Muscle of leg (tissue), 16 donors: ENCODE measurements around the gene BRIP1. TPM values are rescaled to one million over a fixed set of nuclear protein-coding genes. Genes with fewer than 3 reads are reported as not detected.
A peak's percentile ranks its signal among the peaks of the same experiment; 100 is the strongest.
"Not testable (repeated sequence)": the region's sequence is repeated elsewhere in the genome, so short reads cannot be mapped to it uniquely, and the experiment has no call there.

Experiments used
- DNase-seq: peaks from one replicate; pipeline ENCODE4 v3.0.0; 2013
- H3K27ac ChIP-seq: one replicate; pipeline ENCODE4 v1.5.1; 2013; ENCODE audit warnings: mild to moderate bottlenecking, low read length, control low read depth
- H3K27me3 ChIP-seq: one replicate; pipeline ENCODE4 v1.6.1; 2013; ENCODE audit warnings: low read length; ENCODE audit not compliant: control insufficient read depth, insufficient read depth
- H3K36me3 ChIP-seq: one replicate; pipeline ENCODE4 v1.6.1; 2013; ENCODE audit warnings: low read length; ENCODE audit not compliant: control insufficient read depth, insufficient read depth
- H3K4me1 ChIP-seq: one replicate; pipeline ENCODE4 v1.6.1; 2013; ENCODE audit warnings: low read length; ENCODE audit not compliant: control insufficient read depth, insufficient read depth
- H3K4me3 ChIP-seq: one replicate; pipeline ENCODE4 v1.5.1; 2013; ENCODE audit warnings: low read length, control low read depth
- H3K9me3 ChIP-seq: replicated peaks from 2 replicates; pipeline ENCODE4 v1.6.1; 2013; ENCODE audit warnings: low read depth, low read length; ENCODE audit not compliant: control insufficient read depth
- WGBS: methylation state at CpG from one replicate; pipeline ENCODE4 v1.1.5; 2013; ENCODE audit warnings: missing lambda C conversion rate; ENCODE audit not compliant: insufficient coverage; 5-methylcytosine and 5-hydroxymethylcytosine counted together
- long read RNA-seq, 11 donors: transcript quantifications; one replicate each; lab custom pipeline, GENCODE V29; 2026
- polyA plus RNA-seq, 8 donors: library from polyadenylated mRNA; unstranded; fragments of 120-200 nt; gene quantifications; one replicate each; pipeline versions ENCODE4 v1.2.1 to v1.2.3, GENCODE V29; 2013; ENCODE audit warnings: inconsistent platforms in 1 of 8, low replicate concordance in 1 of 8; ENCODE audit not compliant: insufficient read length in 8 of 8, insufficient read depth in 1 of 8
- total RNA-seq: library from RNA; stranded (reverse); fragments of 120-200 nt; gene quantifications from one replicate; pipeline ENCODE4 v1.2.4, GENCODE V29; 2013

The BRIP1 gene
- 5.1 TPM for total RNA-seq
- polyA plus RNA-seq, result 1 to 10 TPM; 3.0 to 7.3 (median 4.4) TPM
- long read RNA-seq, donor 1, result 0 reads
- long read RNA-seq, donor 2, result 0 reads
- long read RNA-seq, donor 3, result 0 reads
- long read RNA-seq, donor 4, result 0 reads
- long read RNA-seq, donor 5, result 0 reads
- long read RNA-seq, donor 6, result 0 reads
- long read RNA-seq, donor 7, result 0 reads
- long read RNA-seq, donor 8, result 0 reads
- long read RNA-seq, donor 9, result 0 reads
- long read RNA-seq, donor 10, result 0 reads
- long read RNA-seq, donor 11, result 0 reads

- Histone ChIP-seq H3K36me3 (no peaks in the 10 kb centered on the region), H3K27me3 (no peaks in the 10 kb centered on the region), H3K9me3 (no peaks in the 10 kb centered on the region), H3K4me1 (peaks cover 3% of the 10 kb centered on the region), H3K27ac (peak within 1 kb of the TSS; percentile 92), H3K4me3 (peak within 1 kb of the TSS; percentile 90)
- WGBS, result 1% methylated on average over 28 of the region's 43 CpGs
- peak; percentile 98 for DNase-seq
Measured at GRCh38 chr17:61862975-61863800, at the start of gene BRIP1. TSS of gene BRIP1 (minus strand) at chr17:61863528. CDS start at chr17:61861539, 1,989 bp downstream.

DNA sequence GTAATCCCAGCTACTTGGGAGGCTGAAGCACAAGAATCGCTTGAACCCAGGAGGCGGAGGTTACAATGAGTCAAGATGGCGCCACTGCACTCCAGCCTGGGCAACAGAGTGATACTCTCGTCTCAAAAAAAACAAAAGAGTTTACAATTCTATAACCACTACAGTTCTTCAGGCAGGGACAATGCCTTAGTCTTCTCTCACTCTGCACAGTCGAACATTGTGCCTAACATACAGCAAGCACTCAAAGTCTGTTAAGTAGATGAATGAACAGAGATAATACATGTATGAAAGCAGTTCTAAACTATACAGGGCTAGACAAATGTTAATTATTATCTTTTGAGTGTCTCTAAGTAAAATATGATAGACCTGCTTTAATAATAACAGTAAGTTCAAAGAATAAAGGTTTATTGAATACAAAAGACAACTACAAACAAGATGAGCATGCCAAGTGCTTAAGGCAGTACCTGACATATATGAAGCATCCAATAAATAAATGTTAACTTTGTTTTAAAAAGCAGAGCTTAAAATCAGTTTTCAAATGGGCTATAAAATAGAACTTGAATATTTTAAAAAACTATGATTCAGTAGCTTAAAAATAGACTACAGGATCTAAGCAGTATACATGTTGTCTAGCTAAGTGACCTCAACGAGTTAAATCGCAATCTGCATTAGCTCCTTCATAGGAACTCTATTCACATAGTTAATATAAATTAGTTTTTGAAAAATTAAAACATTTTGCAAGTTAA, 45.1 kb upstream of the BRIP1 start:
- Histone ChIP-seq H3K4me1 (no peaks in the 10 kb centered on the region), H3K4me3 (no peak overlapping the region), H3K9me3 (no peaks in the 10 kb centered on the region), H3K27me3 (no peaks in the 10 kb centered on the region), H3K27ac (no peak overlapping the region), H3K36me3 (peaks cover 21% of the 10 kb centered on the region)
- no peak for DNase-seq
- WGBS, result no CpG with 5 or more reads among the region's 7 CpGs

- H3K4me3 ChIP-seq, result no peak overlapping the region
- H3K36me3 ChIP-seq, result peaks cover 29% of the 10 kb centered on the region
- DNase-seq, result no peak
- no peaks in the 10 kb centered on the region for H3K27me3 ChIP-seq
- H3K27ac ChIP-seq, result no peak overlapping the region
- no peaks in the 10 kb centered on the region for H3K4me1 ChIP-seq
- H3K9me3 ChIP-seq, result no peaks in the 10 kb centered on the region
- WGBS, result 70% methylated on average over 2 of the region's 5 CpGs
Measured at GRCh38 chr17:61907361-61907760, 44.0 kb upstream of the BRIP1 start.

- H3K27ac ChIP-seq, result no peak overlapping the region
- H3K27me3 ChIP-seq, result no peaks in the 10 kb centered on the region
- peaks cover 37% of the 10 kb centered on the region for H3K36me3 ChIP-seq
- H3K4me1 ChIP-seq, result no peaks in the 10 kb centered on the region
- WGBS, result no CpG with 5 or more reads among the region's 5 CpGs
- no peak overlapping the region for H3K4me3 ChIP-seq
- no peak for DNase-seq
- no peaks in the 10 kb centered on the region for H3K9me3 ChIP-seq
Measured at GRCh38 chr17:61904094-61904710, 40.9 kb upstream of the BRIP1 start.

DNA sequence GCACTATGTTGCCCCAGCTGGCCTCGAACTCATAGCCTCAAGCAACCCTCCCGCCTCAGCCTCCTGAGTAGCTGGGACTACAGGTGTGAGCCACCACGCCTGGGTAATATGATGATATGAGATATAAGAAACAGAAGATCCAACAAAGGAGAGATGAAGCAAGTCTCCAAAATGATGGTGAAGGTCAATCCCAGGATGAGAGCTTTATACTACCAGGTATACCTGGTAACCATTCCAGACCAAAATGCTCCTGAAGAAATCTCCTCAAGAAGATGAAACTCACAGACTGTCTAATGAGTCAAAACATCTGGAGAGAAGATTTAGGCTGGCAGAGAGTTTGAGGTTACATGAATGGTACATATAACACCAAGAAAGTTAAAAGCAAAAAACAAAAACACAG, 39.9 kb upstream of the BRIP1 start:
- Histone ChIP-seq H3K4me3 (no peak overlapping the region), H3K4me1 (no peaks in the 10 kb centered on the region), H3K9me3 (no peaks in the 10 kb centered on the region), H3K36me3 (peaks cover 37% of the 10 kb centered on the region), H3K27ac (no peak overlapping the region), H3K27me3 (no peaks in the 10 kb centered on the region)
- no peak for DNase-seq
- no CpG with 5 or more reads among the region's 3 CpGs for WGBS

DNA sequence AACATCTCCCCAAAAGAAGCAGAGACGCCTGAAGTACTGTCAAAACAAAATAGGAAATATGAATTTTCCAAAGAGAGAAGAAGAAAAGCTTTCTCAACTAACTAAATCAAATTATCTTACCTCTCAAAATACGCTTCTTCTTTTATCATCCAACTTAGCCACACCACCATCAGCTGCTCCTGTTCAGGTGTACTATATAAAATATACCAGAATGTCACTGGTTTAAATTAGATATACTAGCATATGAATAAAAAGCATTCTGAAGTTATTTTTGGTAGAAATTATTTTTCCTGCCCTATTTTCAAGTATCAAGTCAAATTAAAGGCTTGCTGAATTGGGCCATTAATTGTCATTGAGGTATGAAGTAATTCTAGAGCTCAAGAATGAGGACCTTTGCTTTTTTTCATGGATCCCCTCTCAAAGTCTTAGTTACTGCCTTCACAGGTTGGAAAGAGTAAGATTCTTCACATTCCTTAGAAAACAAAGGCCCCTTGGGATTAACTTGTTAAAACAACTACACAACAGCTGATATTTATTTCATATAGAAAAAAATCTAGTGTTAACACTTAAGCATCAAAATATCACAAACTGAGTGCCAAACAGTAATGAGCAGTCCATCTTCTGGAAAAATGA, 34.3 kb upstream of the BRIP1 start:
- DNase-seq, result no peak
- no CpG with 5 or more reads among the region's 2 CpGs for whole genome bisulfite sequencing
- Histone ChIP-seq H3K27me3 (no peaks in the 10 kb centered on the region), H3K4me3 (no peak overlapping the region), H3K27ac (no peak overlapping the region), H3K4me1 (no peaks in the 10 kb centered on the region), H3K9me3 (no peaks in the 10 kb centered on the region), H3K36me3 (peaks cover 22% of the 10 kb centered on the region)

GRCh38 chr17:61895391-61895790, 32.1 kb upstream of the BRIP1 start:
- H3K4me3 ChIP-seq, result no peak overlapping the region
- H3K36me3 ChIP-seq, result peaks cover 11% of the 10 kb centered on the region
- DNase-seq, result no peak
- H3K9me3 ChIP-seq, result no peaks in the 10 kb centered on the region
- H3K27ac ChIP-seq, result no peak overlapping the region
- whole genome bisulfite sequencing, result no CpG with 5 or more reads among the region's 2 CpGs
- H3K27me3 ChIP-seq, result no peaks in the 10 kb centered on the region
- H3K4me1 ChIP-seq, result no peaks in the 10 kb centered on the region

DNA sequence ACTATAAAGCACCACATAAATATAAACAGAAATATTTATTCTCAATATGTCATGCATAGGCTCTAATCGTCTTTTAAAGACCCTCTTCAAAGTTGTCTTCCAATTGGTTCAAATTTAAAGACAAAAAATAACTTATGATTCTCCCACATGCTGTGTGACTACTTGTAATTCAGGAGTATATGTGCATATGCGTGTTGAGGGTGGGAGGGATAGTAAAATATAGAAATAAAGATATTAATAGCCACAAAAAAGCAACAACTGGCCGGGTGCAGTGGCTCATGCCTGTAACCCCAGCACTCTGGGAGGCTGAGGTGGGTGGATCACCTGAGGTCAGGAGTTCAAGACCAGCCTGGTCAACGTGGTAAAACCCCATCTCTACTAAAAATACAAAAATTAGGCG, 31.0 kb upstream of the BRIP1 start:
- H3K27me3 ChIP-seq, DNase-seq, H3K36me3 ChIP-seq, H3K9me3 ChIP-seq, H3K4me3 ChIP-seq, H3K27ac ChIP-seq, H3K4me1 ChIP-seq: not testable (repeated sequence)
- no CpG with 5 or more reads among the region's 5 CpGs for WGBS

GRCh38 chr17:61887733-61888132, 24.4 kb upstream of the BRIP1 start:
- not testable (repeated sequence) for H3K4me1 ChIP-seq, H3K27me3 ChIP-seq, DNase-seq, H3K27ac ChIP-seq, H3K9me3 ChIP-seq, H3K4me3 ChIP-seq
- no CpG with 5 or more reads among the region's 6 CpGs for WGBS
- H3K36me3 ChIP-seq, result peaks cover 29% of the 10 kb centered on the region
